ENCODE data around the gene FYCO1. TPM values are rescaled to one million over a fixed set of nuclear protein-coding genes. Genes with fewer than 3 reads are reported as not detected.

The FYCO1 gene
- total RNA-seq, 1 experiment from 2014 or later = 5.3 TPM

DNA sequence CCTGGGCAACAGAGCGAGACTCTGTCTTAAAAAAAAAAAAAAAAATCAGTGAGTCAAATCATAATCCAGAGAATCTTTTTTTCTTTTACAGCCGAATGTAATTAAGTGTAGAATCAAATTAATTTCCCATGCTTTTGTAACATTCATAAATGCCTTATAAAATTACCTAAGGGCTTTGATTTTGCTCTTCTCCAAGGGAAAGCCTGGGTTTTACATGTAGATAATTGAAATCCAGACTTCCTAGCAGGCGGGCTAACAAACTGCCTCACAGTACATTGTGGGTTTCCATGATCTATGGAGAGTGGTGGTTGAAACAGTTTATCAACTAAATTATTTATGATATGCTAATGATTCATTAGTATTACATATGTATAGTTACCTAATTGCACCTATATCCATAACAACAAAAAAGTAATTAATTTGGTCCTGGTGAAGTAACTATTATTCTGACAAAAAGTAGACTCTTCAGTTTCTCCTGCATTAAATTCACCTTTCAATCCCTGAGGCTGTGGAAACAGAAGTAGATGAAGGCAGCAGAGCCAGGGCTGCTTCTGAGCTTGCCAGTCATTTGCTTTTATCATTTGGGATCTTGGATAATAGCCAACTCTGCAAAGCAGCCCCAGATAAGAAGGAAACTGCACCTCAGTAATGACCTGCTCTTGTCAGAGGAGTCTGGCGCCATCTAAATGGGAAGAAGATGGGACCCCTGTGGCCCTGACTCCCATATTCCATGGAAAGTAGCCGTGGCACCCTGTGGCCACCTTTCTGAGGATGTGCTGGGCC is 99.7 kb downstream of the FYCO1 start:
- DNase-seq (ENCODE audit: extremely low read depth, low read depth) = no peak

GRCh38 chr3:45894015-45894414 is 101.6 kb downstream of the FYCO1 start:
- DNase-seq (ENCODE audit: extremely low read depth, low read depth) = no peak

DNA sequence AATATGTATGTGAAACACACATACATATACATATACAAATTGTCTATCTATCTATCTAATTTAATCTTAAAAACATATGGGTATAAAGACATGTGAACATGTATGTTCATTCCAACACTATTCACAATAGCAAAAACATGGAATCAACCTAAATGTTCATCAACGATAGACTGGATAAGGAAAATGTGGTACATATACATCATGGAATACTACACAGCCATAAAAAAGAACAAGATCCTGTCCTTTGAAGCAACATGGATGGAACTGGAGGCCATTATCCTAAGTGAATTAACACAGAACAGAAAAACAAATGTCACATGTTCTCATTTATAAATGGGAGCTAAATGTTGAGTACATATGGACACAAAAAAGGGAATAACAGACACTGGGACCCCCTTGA is 103.5 kb downstream of the FYCO1 start:
- no peak for DNase-seq (ENCODE audit: extremely low read depth, low read depth)

GRCh38 chr3:45890405-45890804 is 105.2 kb downstream of the FYCO1 start:
- no peak for DNase-seq (ENCODE audit: extremely low read depth, low read depth)

GRCh38 chr3:45889337-45889736 is 106.3 kb downstream of the FYCO1 start:
- DNase-seq (ENCODE audit: extremely low read depth, low read depth) = no peak

DNA sequence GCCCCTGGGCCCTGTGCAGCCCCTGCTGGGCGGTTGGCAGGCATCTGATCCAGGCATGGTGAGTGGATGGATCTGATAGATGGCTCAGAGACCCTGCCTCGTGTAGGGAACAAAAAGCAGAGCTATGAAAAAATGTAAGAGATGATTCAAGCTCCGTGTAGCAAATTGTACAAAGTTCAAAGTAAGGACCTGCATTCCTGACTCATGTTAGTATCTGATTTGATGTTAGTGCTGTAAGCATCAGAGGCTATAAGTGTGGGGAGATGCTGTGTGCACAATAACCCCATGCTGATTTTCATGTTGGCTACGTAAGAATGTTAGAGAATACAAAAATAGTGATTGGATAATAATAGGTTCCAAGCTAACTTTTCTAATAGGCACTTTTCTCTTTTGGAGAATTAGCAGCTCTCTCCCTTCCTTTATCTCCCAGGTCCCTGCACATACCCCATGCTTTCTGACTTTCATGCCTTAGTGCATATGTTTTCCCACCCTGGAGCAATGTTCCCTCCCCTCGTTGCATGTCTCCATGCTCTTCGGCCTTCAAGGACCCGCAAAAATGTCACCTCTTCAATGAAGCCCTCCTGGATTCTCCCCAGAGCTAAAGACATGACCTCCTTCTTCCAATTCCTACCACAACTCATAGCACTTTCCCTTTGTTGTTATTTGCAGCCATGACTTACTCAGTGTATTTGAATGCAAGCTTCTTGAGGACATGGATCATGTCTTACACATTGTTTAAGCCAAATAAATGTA is 107.7 kb downstream of the FYCO1 start:
- DNase-seq (ENCODE audit: extremely low read depth, low read depth) = no peak

GRCh38 chr3:45887285-45887684 is 108.3 kb downstream of the FYCO1 start:
- no peak for DNase-seq (ENCODE audit: extremely low read depth, low read depth)

DNA sequence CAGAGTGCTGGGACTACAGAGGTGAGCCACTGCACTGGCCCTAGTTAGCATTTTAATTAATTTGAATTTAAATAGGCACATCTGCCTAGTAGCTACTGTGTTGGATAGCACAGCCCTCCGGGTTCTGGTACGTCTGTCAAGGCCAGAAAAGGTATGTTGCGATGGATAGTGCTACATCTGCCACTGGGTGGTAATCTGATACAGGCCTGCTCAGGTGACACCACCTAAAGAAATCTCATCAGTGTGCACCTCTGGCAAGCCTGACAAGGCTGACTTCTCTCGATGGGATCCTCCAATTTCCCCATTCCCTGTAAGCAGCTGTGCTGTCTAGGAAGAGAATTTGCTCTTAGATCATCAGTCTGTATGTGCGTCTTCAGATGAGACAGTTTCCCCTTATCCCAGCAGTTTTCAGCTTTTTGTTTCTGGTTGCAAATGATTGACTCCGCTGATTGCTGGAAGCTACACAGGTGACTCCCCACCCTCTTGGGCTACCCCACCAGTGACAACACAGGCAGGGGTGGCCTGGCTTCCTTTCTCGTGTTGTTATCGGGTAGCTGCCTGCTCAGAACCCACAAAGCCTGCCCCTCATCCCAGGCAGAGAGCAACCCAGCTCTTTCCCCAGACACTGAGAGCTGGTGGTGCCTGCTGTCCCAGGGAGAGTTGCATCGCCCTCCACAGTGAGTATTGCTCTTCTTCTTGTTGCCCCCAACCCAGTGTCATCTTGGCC is 109.5 kb downstream of the FYCO1 start, which contains the start of gene CCR9:
TSS of gene CCR9 (plus strand) at position 565 of the 727 bp plus-strand sequence. CDS start 8,391 bp downstream, outside the sequence.
- DNase-seq (ENCODE audit: extremely low read depth, low read depth) = no peak

GRCh38 chr3:45884368-45885201 is 111.0 kb downstream of the FYCO1 start:
- no peak for DNase-seq (ENCODE audit: extremely low read depth, low read depth)

GRCh38 chr3:45881078-45882022 is 114.3 kb downstream of the FYCO1 start:
- no peak for DNase-seq (ENCODE audit: extremely low read depth, low read depth)

GRCh38 chr3:45880725-45881077 is 114.9 kb downstream of the FYCO1 start:
- no peak for DNase-seq (ENCODE audit: extremely low read depth, low read depth)

DNA sequence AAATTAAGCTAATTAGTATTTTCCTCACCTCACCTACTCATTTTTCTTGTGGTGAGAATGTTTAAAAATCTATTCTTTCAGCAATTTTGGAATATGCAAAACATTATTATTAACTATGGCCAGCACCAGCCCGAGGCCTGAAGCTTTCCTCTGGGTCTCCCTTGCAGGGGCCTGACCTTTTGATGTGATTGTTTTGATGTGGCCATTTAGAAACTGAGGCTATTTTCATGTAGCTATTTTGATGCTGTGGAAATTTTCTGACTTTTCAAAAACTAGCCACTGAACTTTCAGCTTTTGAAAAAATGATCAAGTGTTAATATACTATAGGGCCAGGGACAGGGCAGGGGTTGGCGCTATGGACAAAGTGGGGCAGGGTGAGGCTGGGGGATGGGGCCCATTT is 117.5 kb downstream of the FYCO1 start:
- DNase-seq (ENCODE audit: extremely low read depth, low read depth) = no peak

DNA sequence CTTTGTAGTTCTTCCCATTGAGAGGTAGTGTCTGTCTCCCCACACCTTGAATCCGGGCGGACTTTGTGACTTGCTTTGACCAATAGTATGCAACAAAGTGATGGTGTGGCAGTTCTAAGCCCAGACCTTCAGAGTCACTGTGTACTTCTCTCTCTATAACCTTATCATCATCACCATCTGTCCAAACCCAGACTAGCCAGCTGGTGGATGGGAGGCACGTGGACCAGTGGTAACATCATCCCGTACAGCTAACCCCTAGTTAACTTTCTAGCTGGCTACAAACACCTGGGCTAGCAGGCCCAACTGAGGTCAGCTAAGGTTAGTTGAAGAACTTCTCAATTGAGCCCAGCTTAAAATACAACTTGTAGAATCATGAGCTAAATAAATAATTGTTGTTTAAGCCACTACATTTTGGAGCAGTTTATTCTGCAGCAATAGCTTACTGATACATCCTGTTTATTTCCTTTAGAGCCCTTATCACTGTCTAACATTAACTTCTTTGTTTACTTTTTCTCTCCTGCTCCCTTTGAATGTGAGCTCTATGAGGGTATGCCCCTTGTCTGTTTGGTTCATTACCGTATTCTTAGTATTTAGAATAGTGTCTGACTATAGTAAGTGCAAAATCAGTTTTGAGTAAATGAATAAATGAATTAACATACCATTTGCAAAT is 120.8 kb downstream of the FYCO1 start:
- no peak for DNase-seq (ENCODE audit: extremely low read depth, low read depth)

DNA sequence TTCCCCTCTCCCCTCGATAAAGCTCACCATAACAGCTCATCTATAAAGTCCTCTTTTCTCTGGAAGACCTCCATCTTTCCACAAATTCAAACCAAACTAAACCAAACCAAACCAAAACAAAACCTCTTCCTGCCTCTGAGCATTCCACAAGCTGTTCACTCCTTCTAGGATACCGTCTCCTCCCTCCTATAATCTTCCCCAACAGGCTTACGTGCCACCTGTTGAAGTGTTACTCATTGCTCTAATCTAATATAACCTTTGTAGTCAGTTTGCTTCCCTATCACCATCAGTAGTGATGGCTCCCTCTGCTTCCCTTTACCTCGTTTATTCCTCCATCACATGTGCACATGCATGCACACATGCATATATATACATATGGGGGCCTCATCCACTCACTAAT is 122.0 kb downstream of the FYCO1 start:
- DNase-seq (ENCODE audit: extremely low read depth, low read depth) = no peak

DNA sequence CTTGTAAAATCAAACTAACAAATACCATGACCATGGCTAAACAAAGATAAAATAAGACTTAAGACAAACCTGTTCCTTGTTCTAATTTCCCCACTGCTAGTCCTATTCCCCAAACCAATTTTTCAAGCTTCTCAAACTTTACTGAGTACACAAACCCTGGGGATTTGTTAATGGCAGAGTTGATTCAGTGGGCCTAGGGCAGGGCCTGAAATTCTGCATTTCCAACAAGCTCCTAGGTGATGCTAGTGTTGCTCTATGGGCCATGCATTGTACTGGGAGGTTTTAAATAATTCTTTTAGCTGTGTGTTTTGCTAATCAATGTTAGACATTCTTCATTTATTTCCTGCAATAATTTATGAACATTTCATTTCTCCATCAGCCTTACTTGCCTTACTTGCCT is 122.6 kb downstream of the FYCO1 start:
- no peak for DNase-seq (ENCODE audit: extremely low read depth, low read depth)

DNA sequence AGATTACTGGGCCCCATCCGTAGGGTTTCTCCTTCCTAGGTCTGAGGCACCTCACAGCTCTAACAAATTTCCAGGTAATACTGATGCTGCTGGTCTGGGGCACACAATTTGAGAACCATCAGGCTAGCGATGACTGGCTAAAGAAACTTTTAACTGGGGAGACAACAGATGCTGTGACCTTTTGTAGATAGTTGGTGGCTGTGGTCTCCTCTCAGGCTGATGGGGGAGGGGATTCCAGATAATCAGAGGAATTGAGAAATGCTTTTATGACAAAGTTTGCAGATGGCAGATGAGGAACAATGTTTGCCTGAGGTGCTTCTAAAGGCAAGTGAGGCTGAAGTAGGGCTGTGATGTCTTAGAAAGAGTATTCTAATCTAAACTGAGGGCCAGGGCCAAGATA is 123.1 kb downstream of the FYCO1 start:
- DNase-seq (ENCODE audit: extremely low read depth, low read depth) = no peak

GRCh38 chr3:45871780-45872179 is 123.8 kb downstream of the FYCO1 start:
- no peak for DNase-seq (ENCODE audit: extremely low read depth, low read depth)

DNA sequence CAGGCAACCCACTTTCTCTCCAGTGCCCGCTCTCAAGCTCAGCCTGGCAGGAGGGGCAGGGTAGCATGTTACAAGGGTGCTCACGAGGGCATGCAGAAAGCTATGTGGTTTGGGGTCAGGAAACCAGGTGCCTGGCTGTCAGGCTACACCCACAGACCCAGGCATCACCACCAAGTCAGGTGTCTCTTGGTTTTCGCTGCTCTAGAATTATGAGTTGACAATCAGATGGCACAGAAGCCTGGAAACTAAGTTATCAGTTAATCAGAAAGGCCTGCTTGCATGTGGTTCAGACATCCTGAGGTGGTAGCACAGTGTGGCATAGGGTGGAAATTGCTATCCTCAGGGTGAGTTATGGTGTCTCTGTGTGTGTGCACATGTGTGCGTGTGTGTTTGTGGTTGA is 125.5 kb downstream of the FYCO1 start:
- DNase-seq (ENCODE audit: extremely low read depth, low read depth) = no peak

GRCh38 chr3:45869638-45870037 is 126.0 kb downstream of the FYCO1 start:
- DNase-seq (ENCODE audit: extremely low read depth, low read depth) = no peak
